ENCODE results near the gene KRTAP10-11.
"Not testable (repeated sequence)": the region's sequence is repeated elsewhere in the genome, so short reads cannot be mapped to it uniquely, and the experiment has no call there.

Gene KRTAP10-11

GRCh38 chr21:44646366-44647221 is at the start of gene KRTAP10-11:
Gene KRTAP10-11 (plus strand): TSS chr21:44646414. CDS start chr21:44646459, 45 bp downstream.
- H3K27ac Mint-ChIP-seq, result peak within 1 kb of the TSS; percentile 48
- H3K9me3 Mint-ChIP-seq, result peaks cover 49% of the 10 kb centered on the region
- not testable (repeated sequence) for DNase-seq, H3K4me3 Mint-ChIP-seq
- H3K36me3 Mint-ChIP-seq (ENCODE audit: low read depth), result peaks cover 12% of the 10 kb centered on the region
- peaks cover 12% of the 10 kb centered on the region for H3K27me3 Mint-ChIP-seq (ENCODE audit: low read depth, poor library complexity)
- peaks cover 19% of the 10 kb centered on the region for H3K4me1 Mint-ChIP-seq

- Mint-ChIP-seq H3K27me3 (ENCODE audit: low read depth, poor library complexity) (peaks cover 9% of the 10 kb centered on the region), H3K27ac (peak overlapping the region; percentile 10), H3K4me1 (peaks cover 53% of the 10 kb centered on the region), H3K36me3 (ENCODE audit: low read depth) (peaks cover 12% of the 10 kb centered on the region), H3K9me3 (peaks cover 26% of the 10 kb centered on the region), H3K4me3 (no peak overlapping the region)
- DNase-seq, result no peak
- TF ChIP-seq CTCF (IDR thresholded peaks at IDR 0.05), result no peak
Measured at GRCh38 chr21:44598061-44598460, 48.2 kb upstream of the KRTAP10-11 start.

GRCh38 chr21:44599264-44600029 is 46.8 kb upstream of the KRTAP10-11 start:
- no peak for DNase-seq
- peaks cover 39% of the 10 kb centered on the region for H3K4me1 Mint-ChIP-seq
- peaks cover 31% of the 10 kb centered on the region for H3K9me3 Mint-ChIP-seq
- H3K27ac Mint-ChIP-seq, result no peak overlapping the region
- TF ChIP-seq CTCF (IDR thresholded peaks at IDR 0.05), result no peak
- H3K36me3 Mint-ChIP-seq (ENCODE audit: low read depth), result peaks cover 12% of the 10 kb centered on the region
- peaks cover 9% of the 10 kb centered on the region for H3K27me3 Mint-ChIP-seq (ENCODE audit: low read depth, poor library complexity)
- H3K4me3 Mint-ChIP-seq, result no peak overlapping the region

- H3K27me3 Mint-ChIP-seq (ENCODE audit: low read depth, poor library complexity); H3K4me3 Mint-ChIP-seq; DNase-seq: not testable (repeated sequence)
- Mint-ChIP-seq H3K4me1 (peaks cover 31% of the 10 kb centered on the region), H3K27ac (peak within 1 kb of the TSS; percentile 48), H3K36me3 (ENCODE audit: low read depth) (peaks cover 12% of the 10 kb centered on the region), H3K9me3 (peaks cover 38% of the 10 kb centered on the region)
Measured at GRCh38 chr21:44600118-44600978, 45.9 kb upstream of the KRTAP10-11 start, which contains the start of gene KRTAP10-7. Gene KRTAP10-7 (plus strand): TSS chr21:44600597. CDS start chr21:44600622, 25 bp downstream.

- H3K36me3 Mint-ChIP-seq (ENCODE audit: low read depth), result peaks cover 12% of the 10 kb centered on the region
- peaks cover 38% of the 10 kb centered on the region for H3K9me3 Mint-ChIP-seq
- not testable (repeated sequence) for H3K4me3 Mint-ChIP-seq, DNase-seq, H3K27ac Mint-ChIP-seq
- peaks cover 12% of the 10 kb centered on the region for H3K27me3 Mint-ChIP-seq (ENCODE audit: low read depth, poor library complexity)
- H3K4me1 Mint-ChIP-seq, result peaks cover 30% of the 10 kb centered on the region
Measured at GRCh38 chr21:44601091-44601490, 45.1 kb upstream of the KRTAP10-11 start.

GRCh38 chr21:44601596-44602462 is 44.4 kb upstream of the KRTAP10-11 start:
- H3K27me3 Mint-ChIP-seq (ENCODE audit: low read depth, poor library complexity), result peaks cover 12% of the 10 kb centered on the region
- H3K4me1 Mint-ChIP-seq, result peaks cover 30% of the 10 kb centered on the region
- no peak overlapping the region for H3K4me3 Mint-ChIP-seq
- H3K36me3 Mint-ChIP-seq (ENCODE audit: low read depth), result peaks cover 12% of the 10 kb centered on the region
- H3K9me3 Mint-ChIP-seq, result peaks cover 38% of the 10 kb centered on the region
- no peak for DNase-seq
- TF ChIP-seq CTCF (IDR thresholded peaks at IDR 0.05), result no peak
- no peak overlapping the region for H3K27ac Mint-ChIP-seq

Measured in nephron progenitor cell (in vitro differentiated cells).